ENCODE results near the gene COL6A2.

- no peak for TF ChIP-seq CTCF (IDR thresholded peaks at IDR 0.05; ENCODE audit: low read depth, low read length, poor library complexity, severe bottlenecking)
- no peak for TF ChIP-seq EZH2phosphoT487 (IDR thresholded peaks at IDR 0.05; ENCODE audit: borderline replicate concordance, low read length)
These were observed 9.7 kb upstream of the COL6A2 start for GRCh38 chr21:46088189-46088588.

Data from DOHH2 (cell line).